Colonic mucosa (tissue), 4 donors: ENCODE data around the gene MED26. TPM values are rescaled to one million over a fixed set of nuclear protein-coding genes. Genes with fewer than 3 reads are reported as not detected.

Source experiments
- DNase-seq: peaks from one replicate; pipeline ENCODE4 v3.0.0-alpha.2; 2020
- H3K27ac ChIP-seq: fragments of 200-600 bp; one replicate; pipeline ENCODE4 v1.8.0; 2021
- H3K27me3 ChIP-seq: fragments of 200-600 bp; one replicate; pipeline ENCODE4 v1.8.0; 2021
- H3K36me3 ChIP-seq: fragments of 200-600 bp; one replicate; pipeline ENCODE4 v1.8.0; 2021
- H3K4me1 ChIP-seq: fragments of 200-600 bp; one replicate; pipeline ENCODE4 v1.8.0; 2021; ENCODE audit warnings: mild to moderate bottlenecking
- H3K4me3 ChIP-seq: fragments of 200-600 bp; one replicate; pipeline ENCODE4 v1.8.0; 2021
- H3K9ac ChIP-seq, 2 donors: one replicate each; pipeline ENCODE4 v1.7.0; 2013; ENCODE audit warnings: control low read depth in 2 of 2, low read depth in 2 of 2, low read length in 2 of 2
- H3K9me3 ChIP-seq: fragments of 200-600 bp; one replicate; pipeline ENCODE4 v1.8.0; 2021
- intact Hi-C: fragments of 100-400 bp; cut with DNase I; formaldehyde crosslinking; loops from one replicate; pipeline ENCODE4 v1.14.1; 2022
- total RNA-seq, 2 donors: library from RNA; stranded (reverse); fragmentation: NEBNext Ultra II Directional in 1 of 2; extraction: Animal tissue kit (Norgen Biotek cat#: 25700) in 1 of 2; gene quantifications; one replicate each; pipeline ENCODE4 v1.2.1, GENCODE V29; 2021
- TF ChIP-seq, protein P1 (sequence below): fragments of 200-600 bp; IDR thresholded peaks from one replicate; pipeline ENCODE4 v1.8.0; 2022; ENCODE audit warnings: antibody characterized with exemption, mild to moderate bottlenecking
- donor health status: healthy.
- donor health status: DM: no; HTN: no; CAD: no.
- donor health status: DM: no; HTN: no; CAD: no.

MED26 gene
- total RNA-seq, 2 donors from 2014 or later = 10.0 to 11.9 TPM

DNA sequence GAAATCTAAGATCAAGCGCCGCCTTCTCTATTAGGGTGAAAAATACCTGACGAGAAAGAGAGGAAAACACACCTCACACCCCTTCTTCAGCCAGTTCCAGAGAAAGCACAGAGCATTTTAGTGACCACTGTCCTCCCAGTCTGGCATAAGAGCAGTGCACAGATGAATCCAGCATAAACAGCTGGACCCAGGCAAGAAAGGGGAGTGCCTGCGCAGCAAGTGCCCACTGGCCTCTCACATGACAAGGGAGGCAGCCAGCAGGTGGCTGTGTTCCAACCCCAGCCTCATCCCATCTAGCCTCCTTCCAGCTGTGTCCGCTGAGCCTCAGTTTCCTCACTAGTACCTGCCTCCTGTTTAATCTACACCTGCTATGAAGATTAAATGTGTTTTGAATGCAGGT lies 8.0 kb downstream of the MED26 start:
- no peak overlapping the region for H3K27ac ChIP-seq
- TF ChIP-seq, protein P1, sequence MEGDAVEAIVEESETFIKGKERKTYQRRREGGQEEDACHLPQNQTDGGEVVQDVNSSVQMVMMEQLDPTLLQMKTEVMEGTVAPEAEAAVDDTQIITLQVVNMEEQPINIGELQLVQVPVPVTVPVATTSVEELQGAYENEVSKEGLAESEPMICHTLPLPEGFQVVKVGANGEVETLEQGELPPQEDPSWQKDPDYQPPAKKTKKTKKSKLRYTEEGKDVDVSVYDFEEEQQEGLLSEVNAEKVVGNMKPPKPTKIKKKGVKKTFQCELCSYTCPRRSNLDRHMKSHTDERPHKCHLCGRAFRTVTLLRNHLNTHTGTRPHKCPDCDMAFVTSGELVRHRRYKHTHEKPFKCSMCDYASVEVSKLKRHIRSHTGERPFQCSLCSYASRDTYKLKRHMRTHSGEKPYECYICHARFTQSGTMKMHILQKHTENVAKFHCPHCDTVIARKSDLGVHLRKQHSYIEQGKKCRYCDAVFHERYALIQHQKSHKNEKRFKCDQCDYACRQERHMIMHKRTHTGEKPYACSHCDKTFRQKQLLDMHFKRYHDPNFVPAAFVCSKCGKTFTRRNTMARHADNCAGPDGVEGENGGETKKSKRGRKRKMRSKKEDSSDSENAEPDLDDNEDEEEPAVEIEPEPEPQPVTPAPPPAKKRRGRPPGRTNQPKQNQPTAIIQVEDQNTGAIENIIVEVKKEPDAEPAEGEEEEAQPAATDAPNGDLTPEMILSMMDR = no peak
- no peaks in the 10 kb centered on the region for H3K4me1 ChIP-seq
- DNase-seq = no peak
- H3K27me3 ChIP-seq = no peaks in the 10 kb centered on the region
- peaks cover 3% of the 10 kb centered on the region for H3K36me3 ChIP-seq
- no peak overlapping the region for H3K4me3 ChIP-seq
- intact Hi-C loops = no loop called here
- H3K9ac ChIP-seq = no peak overlapping the region
- no peaks in the 10 kb centered on the region for H3K9me3 ChIP-seq

DNA sequence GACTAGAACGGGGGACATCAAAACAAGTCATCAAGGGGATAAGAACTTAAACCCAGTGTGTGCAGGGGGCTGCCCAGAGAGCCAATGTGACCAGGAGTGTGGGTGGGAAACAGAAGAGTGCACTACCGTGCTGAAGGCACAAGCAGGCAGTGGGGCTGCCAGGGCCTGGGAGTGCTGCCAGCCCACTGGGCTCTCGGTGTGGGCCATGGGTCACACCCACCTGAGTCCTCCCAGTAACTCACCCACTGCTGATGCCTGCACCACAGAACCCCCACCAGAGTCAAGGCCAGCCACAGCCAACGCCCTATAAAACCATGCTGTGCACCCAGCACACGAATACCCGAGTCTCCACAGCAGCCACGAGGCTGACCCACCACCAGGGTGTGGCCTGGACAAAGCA lies 8.5 kb downstream of the MED26 start:
- Histone ChIP-seq H3K4me1 (no peaks in the 10 kb centered on the region), H3K27ac (no peak overlapping the region), H3K27me3 (no peaks in the 10 kb centered on the region), H3K9me3 (no peaks in the 10 kb centered on the region), H3K9ac (peak overlapping the region in 1 of 2 donors; percentile 1), H3K36me3 (peaks cover 3% of the 10 kb centered on the region), H3K4me3 (no peak overlapping the region)
- TF ChIP-seq, protein P1 = no peak
- intact Hi-C loops = no loop called here
- DNase-seq = no peak

DNA sequence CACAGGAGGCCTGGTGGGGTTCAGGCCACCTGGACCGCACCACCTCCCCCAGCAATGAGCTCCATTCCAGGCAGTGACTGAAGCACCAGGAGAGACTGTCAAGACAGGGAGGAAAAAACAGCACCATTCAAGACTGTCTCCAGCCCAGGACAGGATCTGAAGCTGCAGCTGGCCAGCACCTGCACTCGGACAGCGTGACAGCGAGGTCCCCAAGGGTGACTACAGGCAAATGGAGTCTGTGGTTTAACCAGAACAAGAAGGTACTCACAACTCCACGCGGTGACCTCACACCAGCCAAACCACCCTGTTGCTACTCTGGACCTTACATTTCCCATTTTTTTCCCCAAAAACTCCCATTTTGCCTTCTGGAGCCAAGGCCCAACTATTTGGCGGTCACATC lies 9.8 kb downstream of the MED26 start:
- H3K36me3 ChIP-seq = peaks cover 3% of the 10 kb centered on the region
- no peaks in the 10 kb centered on the region for H3K4me1 ChIP-seq
- no peaks in the 10 kb centered on the region for H3K9me3 ChIP-seq
- TF ChIP-seq, protein P1 = no peak
- no peak for DNase-seq
- no peak overlapping the region for H3K9ac ChIP-seq
- H3K27me3 ChIP-seq = no peaks in the 10 kb centered on the region
- no peak overlapping the region for H3K4me3 ChIP-seq
- H3K27ac ChIP-seq = no peak overlapping the region
- intact Hi-C loops = no loop called here

DNA sequence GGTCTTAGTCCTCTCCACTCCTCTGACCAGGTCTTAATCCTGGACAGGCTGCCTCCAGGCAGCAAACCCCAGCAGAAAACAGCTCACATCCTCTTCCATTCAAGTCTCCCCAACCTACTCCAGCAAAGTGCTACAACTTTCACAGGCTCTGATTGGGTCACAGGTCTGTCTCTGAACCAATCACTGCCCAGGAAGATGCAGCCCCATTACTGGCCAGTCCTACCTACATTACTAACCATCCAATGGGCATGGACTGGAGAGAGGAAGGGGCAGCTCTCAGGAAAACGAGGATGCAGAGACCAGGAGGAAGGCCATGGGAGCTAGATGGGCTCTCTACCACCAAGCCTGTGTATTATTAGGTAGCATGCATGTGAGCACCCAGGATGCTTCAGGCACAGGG lies 12.2 kb downstream of the MED26 start:
- no peak for DNase-seq
- TF ChIP-seq, protein P1 = no peak
- intact Hi-C loops = no loop called here
- Histone ChIP-seq H3K4me1 (no peaks in the 10 kb centered on the region), H3K27me3 (no peaks in the 10 kb centered on the region), H3K9ac (no peak overlapping the region), H3K9me3 (no peaks in the 10 kb centered on the region), H3K27ac (no peak overlapping the region), H3K36me3 (no peaks in the 10 kb centered on the region), H3K4me3 (no peak overlapping the region)

DNA sequence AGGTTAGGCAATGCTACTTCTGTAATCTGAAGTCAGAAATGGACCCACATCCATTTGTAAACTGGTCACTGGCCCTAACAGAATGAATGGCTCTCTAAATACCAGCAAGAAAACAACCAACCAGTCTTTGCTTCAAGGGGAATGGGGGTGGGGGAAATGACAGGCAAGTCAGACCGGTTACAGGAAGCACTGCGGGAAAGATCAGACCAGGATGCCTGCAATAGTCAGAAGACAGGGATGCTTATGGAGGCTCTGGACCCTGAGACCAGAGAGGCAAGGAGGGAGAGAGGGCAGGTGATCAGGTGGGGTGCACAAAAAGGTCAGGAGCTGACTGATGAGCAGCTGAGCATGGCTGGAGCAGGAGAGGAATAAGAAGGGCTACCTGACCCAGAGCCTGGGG lies 13.1 kb downstream of the MED26 start:
- peaks cover 2% of the 10 kb centered on the region for H3K4me1 ChIP-seq
- TF ChIP-seq, protein P1 = no peak
- no peaks in the 10 kb centered on the region for H3K36me3 ChIP-seq
- DNase-seq = no peak
- H3K9me3 ChIP-seq = no peaks in the 10 kb centered on the region
- no peak overlapping the region for H3K4me3 ChIP-seq
- H3K27me3 ChIP-seq = no peaks in the 10 kb centered on the region
- H3K9ac ChIP-seq = no peak overlapping the region
- H3K27ac ChIP-seq = no peak overlapping the region
- intact Hi-C loops = no loop called here

DNA sequence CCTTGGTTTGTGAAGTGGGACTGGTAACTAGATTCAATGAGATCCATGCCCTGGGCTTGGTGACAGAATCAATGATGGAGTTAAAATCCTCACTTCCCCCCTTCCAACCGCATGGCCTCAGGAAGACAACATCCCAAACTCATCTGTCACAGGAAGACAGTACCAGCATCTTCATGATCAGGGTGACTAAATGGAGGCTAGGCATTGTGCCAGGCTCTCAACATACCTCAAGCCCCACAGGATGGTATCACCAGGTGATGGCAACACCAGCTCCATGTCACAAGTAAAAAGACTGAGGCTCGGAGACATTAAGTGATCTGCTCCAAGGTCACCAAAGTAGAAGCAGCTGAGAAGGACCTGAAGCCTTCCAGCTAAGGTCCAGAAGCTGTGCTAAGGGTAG lies 14.2 kb downstream of the MED26 start:
- Histone ChIP-seq H3K27me3 (no peaks in the 10 kb centered on the region), H3K36me3 (no peaks in the 10 kb centered on the region), H3K4me3 (no peak overlapping the region), H3K4me1 (peaks cover 3% of the 10 kb centered on the region), H3K27ac (no peak overlapping the region), H3K9me3 (no peaks in the 10 kb centered on the region), H3K9ac (no peak overlapping the region)
- TF ChIP-seq, protein P1 = no peak
- intact Hi-C loops = no loop called here
- no peak for DNase-seq
